A673 (cell line): ENCODE measurements around the gene GSTK1. TPM values are rescaled to one million over a fixed set of nuclear protein-coding genes. Genes with fewer than 3 reads are reported as not detected.

ENCODE experiments used
- BruUV-seq: library from RNA; stranded (reverse); fragments of 400-500 nt; replicated peaks from 2 replicates; lab custom pipeline; 2021; lab: Mats Ljungman, UMichigan
- CTCF ChIA-PET: fragments of 300-600 bp; sonication (Branson Sonifier 250); formaldehyde crosslinking; loops from one replicate; lab custom pipeline; 2022; ENCODE audit warnings: antibody characterized with exemption; lab: Charles Lee
- POLR2A ChIA-PET: fragments of 300-600 bp; sonication (Branson Sonifier 250); formaldehyde crosslinking; loops from one replicate; lab custom pipeline; 2022; ENCODE audit warnings: antibody characterized with exemption; ENCODE audit not compliant: low non-redundant PET; lab: Charles Lee
- DNase-seq: peaks from one replicate; pipeline ENCODE4 v3.0.0-alpha.2; 2015; ENCODE audit warnings: low spot score
- H3K27ac ChIP-seq: fragments of 200-600 bp; sonication (generic); 2 replicates; pipeline ENCODE4 v1.5.1; 2016; ENCODE audit warnings: mixed run types, low read depth, mild to moderate bottlenecking, mixed read lengths, antibody characterized with exemption, low read length; ENCODE audit not compliant: poor library complexity, severe bottlenecking
- H3K27me3 ChIP-seq: fragments of 200-600 bp; sonication (generic); replicated peaks from 2 replicates; pipeline ENCODE4 v1.6.1; 2017; ENCODE audit warnings: mixed run types, low read depth, mild to moderate bottlenecking, mixed read lengths, antibody characterized with exemption, low read length; ENCODE audit not compliant: insufficient read depth, poor library complexity
- H3K36me3 ChIP-seq: fragments of 200-600 bp; sonication (generic); 2 replicates; pipeline ENCODE4 v1.6.1; 2016; ENCODE audit warnings: mixed run types, mild to moderate bottlenecking, mixed read lengths, antibody characterized with exemption, low read length; ENCODE audit not compliant: insufficient read depth, poor library complexity, severe bottlenecking
- H3K4me1 ChIP-seq: fragments of 200-600 bp; sonication (generic); 2 replicates; pipeline ENCODE4 v1.6.1; 2017; ENCODE audit warnings: mixed run types, mild to moderate bottlenecking, mixed read lengths, antibody characterized with exemption, low read length; ENCODE audit not compliant: insufficient read depth, poor library complexity, severe bottlenecking
- H3K4me3 ChIP-seq: fragments of 200-600 bp; sonication (generic); 2 replicates; pipeline ENCODE4 v1.5.1; 2016; ENCODE audit warnings: low read depth, mixed run types, mild to moderate bottlenecking, mixed read lengths, low read length; ENCODE audit not compliant: poor library complexity, severe bottlenecking
- H3K9me3 ChIP-seq: fragments of 200-600 bp; sonication (generic); 2 replicates; pipeline ENCODE4 v1.6.1; 2016; ENCODE audit warnings: mixed run types, low read depth, mild to moderate bottlenecking, mixed read lengths, antibody characterized with exemption, low read length; ENCODE audit not compliant: poor library complexity, severe bottlenecking
- CTCF ChIP-seq: fragments of 300-800, 200-600 bp; sonication (generic); conservative IDR thresholded peaks from 2 replicates; pipeline ENCODE4 v1.5.1; 2017; ENCODE audit warnings: low read depth, mild to moderate bottlenecking, antibody characterized with exemption, low read length, moderate library complexity, mixed read lengths
- EZH2 ChIP-seq: fragments of 200-600 bp; sonication (generic); IDR thresholded peaks from 2 replicates; pipeline ENCODE4 v1.6.1; 2017; ENCODE audit warnings: borderline replicate concordance, low read depth, mild to moderate bottlenecking, mixed read lengths, antibody characterized with exemption, low read length; ENCODE audit not compliant: poor library complexity, severe bottlenecking
- intact Hi-C: fragments of 100-400 bp; cut with micrococcal nuclease; formaldehyde crosslinking; loops from one replicate; pipeline ENCODE4 v1.10.0; 2022; ENCODE audit not compliant: unreplicated experiment
- total RNA-seq: library from RNA; stranded (reverse); gene quantifications from 2 replicates; pipeline ENCODE4 v1.2.3, GENCODE V29; 2021

The GSTK1 gene
- total RNA-seq, 1 experiment from 2014 or later: 43.1 TPM

DNA sequence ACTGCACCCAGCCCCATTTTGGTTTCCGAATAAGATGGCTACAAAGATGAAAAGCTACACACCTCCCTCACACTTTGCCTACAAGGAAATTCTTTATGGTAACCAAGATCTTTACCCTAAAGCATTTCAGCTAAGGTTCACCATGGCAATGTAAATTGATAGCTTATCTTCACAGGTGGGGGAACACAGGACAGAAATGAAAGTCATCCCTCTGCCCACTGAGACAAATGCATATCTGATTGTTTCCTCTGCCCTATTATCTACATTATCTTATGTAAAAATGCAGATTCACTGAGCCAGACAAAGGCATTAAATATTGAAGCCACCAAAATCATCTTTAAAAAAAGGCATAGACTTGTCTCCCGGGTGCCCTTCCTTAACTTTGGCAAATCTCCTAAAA is 18.3 kb downstream of the GSTK1 start:
- CTCF ChIA-PET: no interaction called here
- no TSS peak for BruUV-seq
- peaks cover 14% of the 10 kb centered on the region for H3K4me1 ChIP-seq

DNA sequence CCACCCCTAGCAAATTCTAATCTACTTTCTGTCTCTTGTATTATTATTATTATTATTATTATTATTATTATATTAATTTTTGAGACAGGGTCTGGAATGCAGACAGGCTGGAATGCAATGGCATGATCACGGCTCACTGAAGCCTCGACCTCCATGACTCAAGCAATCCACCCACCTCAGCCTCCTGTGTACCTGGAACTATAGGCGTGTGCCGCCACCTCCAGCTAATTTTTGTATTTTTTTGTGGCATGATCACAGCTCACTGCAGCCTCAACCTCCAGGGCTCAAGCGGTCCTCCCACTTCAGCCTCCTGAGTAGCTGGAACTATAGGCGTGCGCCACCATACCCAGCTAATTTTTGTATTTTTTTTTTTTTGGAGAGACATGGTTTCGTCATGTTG is 18.9 kb downstream of the GSTK1 start:
- no peak overlapping the region for H3K27ac ChIP-seq
- H3K27me3 ChIP-seq: no peaks in the 10 kb centered on the region
- CTCF ChIA-PET: no interaction called here
- no peaks in the 10 kb centered on the region for H3K9me3 ChIP-seq
- no peak for DNase-seq
- H3K4me3 ChIP-seq: no peak overlapping the region
- POLR2A ChIA-PET: no interaction called here
- BruUV-seq: no TSS peak
- H3K4me1 ChIP-seq: peaks cover 14% of the 10 kb centered on the region
- TF ChIP-seq CTCF: no peak
- no peak for TF ChIP-seq EZH2
- H3K36me3 ChIP-seq: no peaks in the 10 kb centered on the region
- intact Hi-C loops: no loop called here

More for the DNA sequence above, 18.3 kb downstream of the GSTK1 start:
- H3K4me3 ChIP-seq: no peak overlapping the region
- H3K27me3 ChIP-seq: no peaks in the 10 kb centered on the region
- POLR2A ChIA-PET: no interaction called here
- H3K27ac ChIP-seq: no peak overlapping the region
- no peaks in the 10 kb centered on the region for H3K36me3 ChIP-seq
- intact Hi-C loops: no loop called here
- no peaks in the 10 kb centered on the region for H3K9me3 ChIP-seq
- DNase-seq: no peak
- TF ChIP-seq EZH2 (no peak), CTCF (no peak)

GRCh38 chr7:143283381-143283780 is 20.1 kb downstream of the GSTK1 start:
- no TSS peak for BruUV-seq
- POLR2A ChIA-PET: no interaction called here
- Histone ChIP-seq H3K27me3 (no peaks in the 10 kb centered on the region), H3K36me3 (no peaks in the 10 kb centered on the region), H3K9me3 (no peaks in the 10 kb centered on the region), H3K4me1 (peaks cover 14% of the 10 kb centered on the region), H3K4me3 (no peak overlapping the region), H3K27ac (no peak overlapping the region)
- intact Hi-C loops: no loop called here
- CTCF ChIA-PET: no interaction called here
- DNase-seq: no peak
- TF ChIP-seq CTCF (no peak), EZH2 (no peak)
